ENCODE data around the gene TBX4. TPM values are rescaled to one million over a fixed set of nuclear protein-coding genes. Genes with fewer than 3 reads are reported as not detected.

TBX4 gene
- polyA plus RNA-seq, 1 donor (not counting 4 experiments of a cell fraction or from before 2014, with no cell fraction given) = 0.04 TPM

GRCh38 chr17:61426482-61427304 is 25.5 kb upstream of the TBX4 start:
- Histone ChIP-seq H3K9me1 (ENCODE audit: control insufficient read depth, extremely low read depth, insufficient read depth, low read length) (no peaks in the 10 kb centered on the region), H3K27me3 (ENCODE audit: control insufficient read depth, extremely low read depth, insufficient read depth, low read length) (no peaks in the 10 kb centered on the region), H3K79me2 (ENCODE audit: control insufficient read depth, insufficient read depth, low read length) (no peaks in the 10 kb centered on the region), H4K20me1 (ENCODE audit: control insufficient read depth, extremely low read depth, insufficient read depth, low read length) (no peaks in the 10 kb centered on the region), H3K9me3 (ENCODE audit: control insufficient read depth, low read depth, low read length) (no peaks in the 10 kb centered on the region), H3K4me1 (ENCODE audit: control insufficient read depth, extremely low read depth, insufficient read depth, low read length) (no peaks in the 10 kb centered on the region), H3K4me3 (ENCODE audit: control insufficient read depth in 2 of 3, extremely low read depth in 1 of 3, insufficient read depth in 2 of 3, low read depth in 1 of 3, low read length in 3 of 3) (no peak overlapping the region), H3K4me2 (ENCODE audit: control insufficient read depth, extremely low read depth, insufficient read depth, low read depth, low read length) (no peak overlapping the region), H3K27ac (ENCODE audit: control insufficient read depth, insufficient read depth, low read length) (no peak overlapping the region), H3K9ac (ENCODE audit: control insufficient read depth, extremely low read depth, insufficient read depth, low read length) (no peak overlapping the region), H3K36me3 (ENCODE audit: control insufficient read depth in 2 of 2, extremely low read depth in 1 of 2, insufficient read depth in 2 of 2, low read length in 2 of 2) (no peaks in the 10 kb centered on the region), H2AFZ (ENCODE audit: control insufficient read depth, low read length) (no peak overlapping the region)
- TF ChIP-seq EZH2 (IDR thresholded peaks at IDR 0.05; ENCODE audit: low read length) (no peak), CTCF (optimal IDR thresholded peaks at IDR 0.05 in 1 of 3, IDR thresholded peaks at IDR 0.05 in 1 of 3, conservative IDR thresholded peaks at IDR 0.05 in 1 of 3; ENCODE audit: extremely low read depth in 1 of 3, insufficient read depth in 2 of 3, low read length in 3 of 3) (no peak)
- no peak for FAIRE-seq
- no peak for DNase-seq (ENCODE audit: low read depth, low spot score)
- dilution Hi-C loops (cut with MboI; ENCODE audit: extremely low pct_ligation_motif_present, low sequenced_read_pairs) = no loop called here

- Histone ChIP-seq H3K4me2 (ENCODE audit: control insufficient read depth, extremely low read depth, insufficient read depth, low read depth, low read length) (no peak overlapping the region), H4K20me1 (ENCODE audit: control insufficient read depth, extremely low read depth, insufficient read depth, low read length) (no peaks in the 10 kb centered on the region), H3K4me1 (ENCODE audit: control insufficient read depth, extremely low read depth, insufficient read depth, low read length) (no peaks in the 10 kb centered on the region), H3K9ac (ENCODE audit: control insufficient read depth, extremely low read depth, insufficient read depth, low read length) (no peak overlapping the region), H3K79me2 (ENCODE audit: control insufficient read depth, insufficient read depth, low read length) (no peaks in the 10 kb centered on the region), H3K27me3 (ENCODE audit: control insufficient read depth, extremely low read depth, insufficient read depth, low read length) (no peaks in the 10 kb centered on the region), H3K27ac (ENCODE audit: control insufficient read depth, insufficient read depth, low read length) (no peak overlapping the region), H3K9me1 (ENCODE audit: control insufficient read depth, extremely low read depth, insufficient read depth, low read length) (no peaks in the 10 kb centered on the region), H2AFZ (ENCODE audit: control insufficient read depth, low read length) (no peak overlapping the region), H3K36me3 (ENCODE audit: control insufficient read depth in 2 of 2, extremely low read depth in 1 of 2, insufficient read depth in 2 of 2, low read length in 2 of 2) (no peaks in the 10 kb centered on the region), H3K4me3 (ENCODE audit: control insufficient read depth in 2 of 3, extremely low read depth in 1 of 3, insufficient read depth in 2 of 3, low read depth in 1 of 3, low read length in 3 of 3) (no peak overlapping the region), H3K9me3 (ENCODE audit: control insufficient read depth, low read depth, low read length) (no peaks in the 10 kb centered on the region)
- FAIRE-seq = no peak
- DNase-seq (ENCODE audit: low read depth, low spot score) = no peak
- no peak for TF ChIP-seq EZH2 (IDR thresholded peaks at IDR 0.05; ENCODE audit: low read length)
- TF ChIP-seq CTCF (optimal IDR thresholded peaks at IDR 0.05 in 1 of 3, IDR thresholded peaks at IDR 0.05 in 1 of 3, conservative IDR thresholded peaks at IDR 0.05 in 1 of 3; ENCODE audit: extremely low read depth in 1 of 3, insufficient read depth in 2 of 3, low read length in 3 of 3) = no peak
- dilution Hi-C loops (cut with MboI; ENCODE audit: extremely low pct_ligation_motif_present, low sequenced_read_pairs) = no loop called here
Observed at GRCh38 chr17:61427567-61427966, 24.7 kb upstream of the TBX4 start.
